Osteoblast (primary cell): Measurements from ENCODE around the gene ETAA1. TPM values are rescaled to one million over a fixed set of nuclear protein-coding genes. Genes with fewer than 3 reads are reported as not detected.

Source experiments
- DNase-seq: peaks from one replicate; pipeline ENCODE4 v3.0.0; 2011; ENCODE audit warnings: low spot score, mixed read lengths; ENCODE audit not compliant: insufficient read length; ENCODE audit errors: missing footprints
- H2AFZ ChIP-seq: 2 replicates; pipeline ENCODE4 v1.6.0; 2011; ENCODE audit warnings: mild to moderate bottlenecking, low read length
- H3K27ac ChIP-seq: 2 replicates; pipeline ENCODE4 v1.5.1; 2011; ENCODE audit warnings: mild to moderate bottlenecking, low read depth, low read length, moderate library complexity
- H3K27me3 ChIP-seq: 2 replicates; pipeline ENCODE4 v1.6.0; 2012; ENCODE audit warnings: mild to moderate bottlenecking, control low read depth, inconsistent platforms, low read length, moderate library complexity; ENCODE audit not compliant: insufficient read depth
- H3K36me3 ChIP-seq: 2 replicates; pipeline ENCODE4 v1.5.1; 2011; ENCODE audit warnings: mild to moderate bottlenecking, low read length, control low read depth, moderate library complexity; ENCODE audit not compliant: insufficient read depth
- H3K4me1 ChIP-seq: 2 replicates; pipeline ENCODE4 v1.5.1; 2011; ENCODE audit warnings: mild to moderate bottlenecking, low read length, control low read depth, moderate library complexity; ENCODE audit not compliant: insufficient read depth
- H3K4me2 ChIP-seq: 2 replicates; pipeline ENCODE4 v1.6.0; 2011; ENCODE audit warnings: mild to moderate bottlenecking, low read length; ENCODE audit not compliant: insufficient read depth
- H3K4me3 ChIP-seq: fragments of 200-600 bp; sonication (generic); 3 replicates; pipeline ENCODE4 v1.5.1; 2012; ENCODE audit warnings: mild to moderate bottlenecking, low read length, inconsistent platforms; ENCODE audit not compliant: insufficient read depth
- H3K79me2 ChIP-seq: 2 replicates; pipeline ENCODE4 v1.6.0; 2012; ENCODE audit warnings: mild to moderate bottlenecking, low read length, control low read depth, inconsistent platforms; ENCODE audit not compliant: insufficient read depth
- H3K9me3 ChIP-seq: 2 replicates; pipeline ENCODE4 v1.5.1; 2011; ENCODE audit warnings: low read depth, low read length, control low read depth
- H4K20me1 ChIP-seq: 2 replicates; pipeline ENCODE4 v1.6.0; 2012; ENCODE audit warnings: mild to moderate bottlenecking, low read length, control low read depth; ENCODE audit not compliant: insufficient read depth
- total RNA-seq: library from RNA; depleted of rRNA; stranded (reverse); fragments of >200 nt; gene quantifications from 2 replicates; pipeline ENCODE4 v1.2.3, GENCODE V29; 2012
- TF ChIP-seq, protein P1 (sequence below): IDR thresholded peaks from 2 replicates; pipeline ENCODE4 v1.5.1; 2011; ENCODE audit warnings: mild to moderate bottlenecking, low read depth, low read length, moderate library complexity; ENCODE audit errors: extremely low read depth

ETAA1 gene
- total RNA-seq, 1 donor = 20.6 TPM

DNA sequence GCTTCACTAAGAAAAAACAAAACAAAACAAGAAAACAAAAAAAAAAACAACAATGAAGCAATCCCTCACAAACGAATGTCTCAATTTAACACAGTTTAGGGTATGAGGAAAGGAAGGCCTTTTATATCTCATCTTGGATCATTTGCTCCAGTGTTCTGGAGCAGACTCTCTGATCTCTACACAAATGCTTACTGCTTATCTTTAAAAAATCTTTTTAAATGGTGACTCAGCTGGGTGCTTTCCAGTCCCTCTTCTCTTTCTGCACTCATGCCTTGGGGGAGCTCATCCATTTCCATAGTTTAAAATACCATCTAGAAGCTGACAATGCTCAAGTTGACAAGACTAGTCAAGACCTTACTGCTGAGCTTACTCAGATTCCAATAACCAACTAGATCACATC lies 56.2 kb downstream of the ETAA1 start:
- H3K4me3 ChIP-seq = no peak overlapping the region
- H3K9me3 ChIP-seq = no peaks in the 10 kb centered on the region
- no peak overlapping the region for H3K4me2 ChIP-seq
- TF ChIP-seq, protein P1, sequence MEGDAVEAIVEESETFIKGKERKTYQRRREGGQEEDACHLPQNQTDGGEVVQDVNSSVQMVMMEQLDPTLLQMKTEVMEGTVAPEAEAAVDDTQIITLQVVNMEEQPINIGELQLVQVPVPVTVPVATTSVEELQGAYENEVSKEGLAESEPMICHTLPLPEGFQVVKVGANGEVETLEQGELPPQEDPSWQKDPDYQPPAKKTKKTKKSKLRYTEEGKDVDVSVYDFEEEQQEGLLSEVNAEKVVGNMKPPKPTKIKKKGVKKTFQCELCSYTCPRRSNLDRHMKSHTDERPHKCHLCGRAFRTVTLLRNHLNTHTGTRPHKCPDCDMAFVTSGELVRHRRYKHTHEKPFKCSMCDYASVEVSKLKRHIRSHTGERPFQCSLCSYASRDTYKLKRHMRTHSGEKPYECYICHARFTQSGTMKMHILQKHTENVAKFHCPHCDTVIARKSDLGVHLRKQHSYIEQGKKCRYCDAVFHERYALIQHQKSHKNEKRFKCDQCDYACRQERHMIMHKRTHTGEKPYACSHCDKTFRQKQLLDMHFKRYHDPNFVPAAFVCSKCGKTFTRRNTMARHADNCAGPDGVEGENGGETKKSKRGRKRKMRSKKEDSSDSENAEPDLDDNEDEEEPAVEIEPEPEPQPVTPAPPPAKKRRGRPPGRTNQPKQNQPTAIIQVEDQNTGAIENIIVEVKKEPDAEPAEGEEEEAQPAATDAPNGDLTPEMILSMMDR = no peak
- no peaks in the 10 kb centered on the region for H3K27me3 ChIP-seq
- DNase-seq = peak; percentile 62
- H3K27ac ChIP-seq = no peak overlapping the region
- no peak overlapping the region for H2AFZ ChIP-seq
- no peaks in the 10 kb centered on the region for H3K36me3 ChIP-seq
- H4K20me1 ChIP-seq = no peaks in the 10 kb centered on the region
- H3K79me2 ChIP-seq = no peaks in the 10 kb centered on the region
- H3K4me1 ChIP-seq = peaks cover 4% of the 10 kb centered on the region

DNA sequence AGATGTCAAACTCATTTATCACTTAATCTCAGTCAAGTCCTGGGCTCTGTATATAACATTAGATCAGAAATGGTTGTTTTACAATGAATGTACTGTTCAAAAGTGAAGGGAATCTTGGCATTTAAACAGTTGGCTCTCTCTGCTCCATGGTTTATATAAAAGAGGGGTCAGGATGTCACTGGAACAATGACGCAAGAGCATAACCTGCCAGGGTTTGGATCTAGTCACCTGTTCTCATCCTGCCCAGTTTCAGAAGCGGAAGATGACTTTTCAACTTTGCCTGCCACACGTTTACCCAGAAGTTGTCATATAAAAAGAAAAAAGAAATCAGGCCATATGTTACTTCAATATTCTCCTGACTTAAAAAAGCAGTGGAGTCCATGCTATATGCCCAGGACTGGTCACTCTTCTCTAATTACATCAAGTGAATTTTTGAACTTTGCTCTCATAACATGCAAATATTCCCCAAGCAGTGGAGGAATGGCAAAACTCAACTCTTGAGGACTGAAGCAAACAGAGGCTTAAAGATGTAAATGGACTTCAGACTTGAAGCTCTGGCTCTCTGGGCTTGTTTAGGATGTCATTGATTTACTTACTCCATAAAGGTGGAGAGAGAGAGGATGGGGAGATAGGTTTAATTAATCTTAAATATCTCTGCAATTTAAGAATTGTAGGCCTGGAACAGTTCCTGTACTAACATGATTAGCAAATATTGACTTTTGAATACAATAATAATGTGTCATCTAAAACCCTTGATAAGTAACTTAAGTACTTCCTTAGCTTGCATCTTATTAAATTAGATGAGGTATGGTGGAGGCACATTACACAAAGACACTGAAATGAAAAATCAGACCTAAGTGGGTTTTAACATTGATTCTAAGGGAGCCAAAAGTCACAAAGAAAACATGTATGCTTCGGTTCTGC lies 58.3 kb downstream of the ETAA1 start:
- no peak for DNase-seq
- H3K9me3 ChIP-seq = no peaks in the 10 kb centered on the region
- TF ChIP-seq, protein P1 = no peak
- no peaks in the 10 kb centered on the region for H3K79me2 ChIP-seq
- H2AFZ ChIP-seq = no peak overlapping the region
- H3K27me3 ChIP-seq = no peaks in the 10 kb centered on the region
- H3K4me1 ChIP-seq = peaks cover 4% of the 10 kb centered on the region
- H3K36me3 ChIP-seq = no peaks in the 10 kb centered on the region
- H3K27ac ChIP-seq = no peak overlapping the region
- H3K4me2 ChIP-seq = no peak overlapping the region
- no peaks in the 10 kb centered on the region for H4K20me1 ChIP-seq
- no peak overlapping the region for H3K4me3 ChIP-seq

DNA sequence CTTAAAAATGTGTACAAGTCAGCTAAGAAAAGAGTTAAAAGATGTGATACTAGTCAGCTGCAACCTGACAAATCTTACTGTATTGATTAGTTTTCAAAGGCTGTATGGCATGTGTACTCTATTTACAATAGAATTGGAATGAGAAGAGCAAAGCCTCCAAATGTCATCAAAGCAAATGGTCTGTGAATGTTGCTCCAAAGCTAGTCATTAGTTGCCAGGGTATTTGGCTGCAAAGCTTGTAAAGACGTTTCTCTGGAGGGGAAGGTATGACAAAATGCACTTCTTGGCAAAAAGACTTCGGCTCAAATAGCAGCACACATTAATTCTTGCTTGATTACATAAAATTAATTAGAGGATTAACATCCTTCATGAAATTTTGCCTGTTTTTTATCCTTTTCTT lies 59.3 kb downstream of the ETAA1 start:
- Histone ChIP-seq H3K4me3 (no peak overlapping the region), H3K36me3 (no peaks in the 10 kb centered on the region), H3K4me2 (no peak overlapping the region), H3K4me1 (peaks cover 4% of the 10 kb centered on the region), H3K79me2 (no peaks in the 10 kb centered on the region), H2AFZ (no peak overlapping the region), H3K27ac (no peak overlapping the region), H3K9me3 (no peaks in the 10 kb centered on the region), H3K27me3 (no peaks in the 10 kb centered on the region), H4K20me1 (no peaks in the 10 kb centered on the region)
- DNase-seq = no peak
- TF ChIP-seq, protein P1 = no peak

DNA sequence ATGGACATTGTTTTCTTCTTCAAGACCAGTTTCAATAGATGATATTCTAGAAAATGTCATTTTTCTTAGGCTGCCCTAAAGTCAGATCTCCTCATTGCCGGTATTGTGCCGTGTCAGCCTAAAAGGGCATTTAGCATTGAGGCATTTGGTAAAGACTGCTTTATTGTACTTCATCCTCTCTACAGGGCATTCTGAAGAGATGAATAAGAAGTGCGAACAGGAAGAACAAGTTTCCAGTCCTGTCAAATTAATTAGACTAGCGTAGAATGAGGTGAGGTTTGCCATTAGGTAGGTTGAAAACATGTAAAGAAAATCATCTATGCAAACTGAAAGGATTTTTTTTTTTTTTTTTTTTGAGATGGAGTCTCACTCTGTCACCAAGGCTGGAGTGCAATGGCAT lies 60.6 kb downstream of the ETAA1 start:
- Histone ChIP-seq H3K4me3 (no peak overlapping the region), H3K79me2 (no peaks in the 10 kb centered on the region), H2AFZ (no peak overlapping the region), H3K9me3 (no peaks in the 10 kb centered on the region), H4K20me1 (no peaks in the 10 kb centered on the region), H3K4me1 (peaks cover 4% of the 10 kb centered on the region), H3K27ac (no peak overlapping the region), H3K27me3 (no peaks in the 10 kb centered on the region), H3K4me2 (no peak overlapping the region), H3K36me3 (no peaks in the 10 kb centered on the region)
- TF ChIP-seq, protein P1 = no peak
- DNase-seq = no peak
